ENCODE data around the gene ULK4.

The ULK4 gene

DNA sequence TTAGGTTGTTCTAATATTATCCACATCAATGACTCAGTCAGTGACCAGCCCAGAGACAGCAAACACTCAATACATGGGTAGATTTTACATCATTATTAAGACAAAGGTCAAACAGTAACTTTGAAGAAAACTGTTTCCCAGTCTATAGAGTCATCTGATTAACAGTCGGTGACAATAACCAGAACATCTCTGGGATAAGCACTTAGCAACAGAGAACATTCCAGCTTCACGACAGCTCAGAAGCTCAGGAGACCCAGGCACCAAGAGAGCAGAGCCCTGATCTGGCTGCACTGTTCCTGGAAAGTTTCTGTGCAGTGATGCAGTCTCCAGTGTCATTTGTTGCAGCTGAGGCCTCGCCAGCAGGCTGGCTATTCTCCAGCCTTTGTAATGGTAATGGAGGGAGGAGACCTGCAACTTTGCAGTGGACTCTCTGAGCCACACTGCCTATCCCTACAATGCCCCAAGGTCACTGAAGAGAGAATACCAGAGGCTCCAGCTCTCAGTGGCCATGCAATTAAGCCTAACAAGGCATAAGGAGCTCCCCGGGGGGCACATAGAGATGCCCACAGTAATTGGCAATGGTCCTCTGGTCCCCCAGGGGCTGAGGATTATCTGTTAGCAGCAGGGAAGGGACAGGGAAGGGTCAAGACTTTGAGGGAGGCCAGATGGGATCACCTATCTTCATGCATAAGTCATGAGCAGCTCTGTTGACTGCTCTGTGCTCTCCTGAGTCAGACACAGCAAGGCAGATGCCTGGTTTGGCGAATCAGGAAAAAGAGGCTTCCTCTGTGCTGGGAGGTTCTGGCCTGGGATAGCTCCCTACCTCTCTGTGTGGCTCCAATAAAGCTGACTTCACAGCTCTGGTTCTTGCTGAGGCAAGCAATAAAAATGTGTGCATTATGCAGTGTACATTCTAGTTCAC lies 599.0 kb downstream of the ULK4 start:
- Histone ChIP-seq H3K4me1 (ENCODE audit: control insufficient read depth, low read depth, low read length) (peaks cover 10% of the 10 kb centered on the region), H3K27ac (ENCODE audit: low read depth, low read length) (no peak overlapping the region), H3K4me2 (ENCODE audit: low read length) (no peak overlapping the region), H2BK120ac (ENCODE audit: low read depth, low read length) (no peak overlapping the region), H4K5ac (ENCODE audit: low read length) (no peak overlapping the region), H3K23ac (ENCODE audit: low read length) (no peak overlapping the region), H3K79me2 (ENCODE audit: control insufficient read depth, insufficient read depth, low read length) (no peaks in the 10 kb centered on the region), H3K27me3 (ENCODE audit: insufficient read depth, low read length, poor library complexity) (no peaks in the 10 kb centered on the region), H3K4me3 (ENCODE audit: low read length) (no peak overlapping the region), H2BK5ac (ENCODE audit: low read length) (peak overlapping the region; percentile 60), H4K8ac (ENCODE audit: low read depth, low read length) (no peak overlapping the region), H3K36me3 (ENCODE audit: control insufficient read depth, insufficient read depth, low read length) (no peaks in the 10 kb centered on the region), H3K56ac (ENCODE audit: low read length) (no peak overlapping the region), H3K9ac (ENCODE audit: low read length) (no peak overlapping the region), H2BK15ac (replicated peaks; ENCODE audit: low read depth) (no peak overlapping the region), H3K18ac (ENCODE audit: low read length) (no peak overlapping the region), H3K79me1 (ENCODE audit: low read length) (no peaks in the 10 kb centered on the region), H3K4ac (ENCODE audit: low read depth, low read length) (no peak overlapping the region), H2AK5ac (ENCODE audit: low read length) (peak overlapping the region; percentile 87)
- DNase-seq: peak; percentile 94
- WGBS (ENCODE audit: extremely low coverage, insufficient coverage, low lambda C conversion rate): no CpG with 5 or more reads among the region's 5 CpGs

GRCh38 chr3:41357271-41357670 lies 604.6 kb downstream of the ULK4 start:
- no CpG with 5 or more reads among the region's 9 CpGs for WGBS (ENCODE audit: extremely low coverage, insufficient coverage, low lambda C conversion rate)
- H3K27me3 ChIP-seq (ENCODE audit: insufficient read depth, low read length, poor library complexity): no peaks in the 10 kb centered on the region
- no peak overlapping the region for H2BK5ac ChIP-seq (ENCODE audit: low read length)
- no peak overlapping the region for H3K23ac ChIP-seq (ENCODE audit: low read length)
- H3K18ac ChIP-seq (ENCODE audit: low read length): no peak overlapping the region
- no peak overlapping the region for H2AK5ac ChIP-seq (ENCODE audit: low read length)
- H2BK15ac ChIP-seq (replicated peaks; ENCODE audit: low read depth): no peak overlapping the region
- no peaks in the 10 kb centered on the region for H3K79me1 ChIP-seq (ENCODE audit: low read length)
- H2BK120ac ChIP-seq (ENCODE audit: low read depth, low read length): no peak overlapping the region
- no peak overlapping the region for H3K56ac ChIP-seq (ENCODE audit: low read length)
- H3K4me1 ChIP-seq (ENCODE audit: control insufficient read depth, low read depth, low read length): no peaks in the 10 kb centered on the region
- no peak overlapping the region for H3K27ac ChIP-seq (ENCODE audit: low read depth, low read length)
- no peak overlapping the region for H3K4ac ChIP-seq (ENCODE audit: low read depth, low read length)
- no peak overlapping the region for H3K4me2 ChIP-seq (ENCODE audit: low read length)
- H4K5ac ChIP-seq (ENCODE audit: low read length): no peak overlapping the region
- H3K9ac ChIP-seq (ENCODE audit: low read length): no peak overlapping the region
- no peak for DNase-seq
- H3K36me3 ChIP-seq (ENCODE audit: control insufficient read depth, insufficient read depth, low read length): no peaks in the 10 kb centered on the region
- H3K79me2 ChIP-seq (ENCODE audit: control insufficient read depth, insufficient read depth, low read length): no peaks in the 10 kb centered on the region
- H4K8ac ChIP-seq (ENCODE audit: low read depth, low read length): no peak overlapping the region
- no peak overlapping the region for H3K4me3 ChIP-seq (ENCODE audit: low read length)

GRCh38 chr3:41356775-41357174 lies 605.1 kb downstream of the ULK4 start:
- H2BK15ac ChIP-seq (replicated peaks; ENCODE audit: low read depth): no peak overlapping the region
- no peaks in the 10 kb centered on the region for H3K36me3 ChIP-seq (ENCODE audit: control insufficient read depth, insufficient read depth, low read length)
- no peak overlapping the region for H3K56ac ChIP-seq (ENCODE audit: low read length)
- H3K4me3 ChIP-seq (ENCODE audit: low read length): no peak overlapping the region
- no peak overlapping the region for H3K23ac ChIP-seq (ENCODE audit: low read length)
- no peak overlapping the region for H3K4ac ChIP-seq (ENCODE audit: low read depth, low read length)
- no peak overlapping the region for H2BK5ac ChIP-seq (ENCODE audit: low read length)
- H4K8ac ChIP-seq (ENCODE audit: low read depth, low read length): no peak overlapping the region
- no peaks in the 10 kb centered on the region for H3K79me1 ChIP-seq (ENCODE audit: low read length)
- no peak overlapping the region for H3K9ac ChIP-seq (ENCODE audit: low read length)
- H2BK120ac ChIP-seq (ENCODE audit: low read depth, low read length): no peak overlapping the region
- no peak for DNase-seq
- no peaks in the 10 kb centered on the region for H3K27me3 ChIP-seq (ENCODE audit: insufficient read depth, low read length, poor library complexity)
- WGBS (ENCODE audit: extremely low coverage, insufficient coverage, low lambda C conversion rate): no CpG with 5 or more reads among the region's 2 CpGs
- no peak overlapping the region for H4K5ac ChIP-seq (ENCODE audit: low read length)
- H3K4me2 ChIP-seq (ENCODE audit: low read length): no peak overlapping the region
- H2AK5ac ChIP-seq (ENCODE audit: low read length): no peak overlapping the region
- no peak overlapping the region for H3K18ac ChIP-seq (ENCODE audit: low read length)
- no peak overlapping the region for H3K27ac ChIP-seq (ENCODE audit: low read depth, low read length)
- H3K4me1 ChIP-seq (ENCODE audit: control insufficient read depth, low read depth, low read length): no peaks in the 10 kb centered on the region
- H3K79me2 ChIP-seq (ENCODE audit: control insufficient read depth, insufficient read depth, low read length): no peaks in the 10 kb centered on the region

GRCh38 chr3:41352510-41352909 lies 609.4 kb downstream of the ULK4 start:
- Histone ChIP-seq H4K8ac (ENCODE audit: low read depth, low read length) (no peak overlapping the region), H3K27ac (ENCODE audit: low read depth, low read length) (no peak overlapping the region), H3K79me1 (ENCODE audit: low read length) (no peaks in the 10 kb centered on the region), H3K4me2 (ENCODE audit: low read length) (no peak overlapping the region), H3K4me3 (ENCODE audit: low read length) (no peak overlapping the region), H3K56ac (ENCODE audit: low read length) (no peak overlapping the region), H3K9ac (ENCODE audit: low read length) (no peak overlapping the region), H3K79me2 (ENCODE audit: control insufficient read depth, insufficient read depth, low read length) (no peaks in the 10 kb centered on the region), H3K18ac (ENCODE audit: low read length) (no peak overlapping the region), H3K23ac (ENCODE audit: low read length) (no peak overlapping the region), H2BK5ac (ENCODE audit: low read length) (no peak overlapping the region), H2BK120ac (ENCODE audit: low read depth, low read length) (no peak overlapping the region), H3K27me3 (ENCODE audit: insufficient read depth, low read length, poor library complexity) (no peaks in the 10 kb centered on the region), H3K4me1 (ENCODE audit: control insufficient read depth, low read depth, low read length) (no peaks in the 10 kb centered on the region), H3K36me3 (ENCODE audit: control insufficient read depth, insufficient read depth, low read length) (no peaks in the 10 kb centered on the region), H2AK5ac (ENCODE audit: low read length) (no peak overlapping the region), H3K4ac (ENCODE audit: low read depth, low read length) (no peak overlapping the region), H2BK15ac (replicated peaks; ENCODE audit: low read depth) (no peak overlapping the region), H4K5ac (ENCODE audit: low read length) (no peak overlapping the region)
- WGBS (ENCODE audit: extremely low coverage, insufficient coverage, low lambda C conversion rate): no CpG with 5 or more reads among the region's 3 CpGs
- DNase-seq: no peak

DNA sequence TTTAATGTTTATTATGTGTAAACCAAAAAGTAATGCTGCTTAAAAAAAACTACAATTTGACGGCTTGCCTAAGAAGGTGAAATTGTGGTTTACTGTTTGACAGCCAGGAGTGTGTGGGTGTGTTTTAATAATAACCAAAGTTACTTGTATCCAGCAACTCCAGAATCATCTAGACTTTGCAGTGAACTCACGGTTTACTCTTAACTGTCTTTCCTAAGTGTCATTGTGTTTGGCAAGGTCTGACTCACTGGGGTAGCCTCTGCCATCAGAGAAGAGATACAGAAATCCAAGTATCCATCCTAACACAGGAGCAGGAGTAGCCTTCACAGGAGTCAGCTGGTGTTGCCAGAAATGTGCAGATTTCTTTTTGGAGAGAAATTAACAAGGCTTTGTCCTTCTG lies 611.5 kb downstream of the ULK4 start:
- Histone ChIP-seq H3K56ac (ENCODE audit: low read length) (no peak overlapping the region), H3K4ac (ENCODE audit: low read depth, low read length) (no peak overlapping the region), H2BK5ac (ENCODE audit: low read length) (no peak overlapping the region), H3K27me3 (ENCODE audit: insufficient read depth, low read length, poor library complexity) (no peaks in the 10 kb centered on the region), H4K5ac (ENCODE audit: low read length) (no peak overlapping the region), H3K4me3 (ENCODE audit: low read length) (no peak overlapping the region), H3K79me1 (ENCODE audit: low read length) (no peaks in the 10 kb centered on the region), H2BK120ac (ENCODE audit: low read depth, low read length) (no peak overlapping the region), H3K4me2 (ENCODE audit: low read length) (no peak overlapping the region), H3K36me3 (ENCODE audit: control insufficient read depth, insufficient read depth, low read length) (no peaks in the 10 kb centered on the region), H3K18ac (ENCODE audit: low read length) (no peak overlapping the region), H4K8ac (ENCODE audit: low read depth, low read length) (no peak overlapping the region), H3K27ac (ENCODE audit: low read depth, low read length) (no peak overlapping the region), H2BK15ac (replicated peaks; ENCODE audit: low read depth) (no peak overlapping the region), H3K9ac (ENCODE audit: low read length) (no peak overlapping the region), H3K4me1 (ENCODE audit: control insufficient read depth, low read depth, low read length) (no peaks in the 10 kb centered on the region), H3K23ac (ENCODE audit: low read length) (no peak overlapping the region), H2AK5ac (ENCODE audit: low read length) (no peak overlapping the region), H3K79me2 (ENCODE audit: control insufficient read depth, insufficient read depth, low read length) (no peaks in the 10 kb centered on the region)
- no CpG with 5 or more reads among the region's 2 CpGs for WGBS (ENCODE audit: extremely low coverage, insufficient coverage, low lambda C conversion rate)
- DNase-seq: no peak

DNA sequence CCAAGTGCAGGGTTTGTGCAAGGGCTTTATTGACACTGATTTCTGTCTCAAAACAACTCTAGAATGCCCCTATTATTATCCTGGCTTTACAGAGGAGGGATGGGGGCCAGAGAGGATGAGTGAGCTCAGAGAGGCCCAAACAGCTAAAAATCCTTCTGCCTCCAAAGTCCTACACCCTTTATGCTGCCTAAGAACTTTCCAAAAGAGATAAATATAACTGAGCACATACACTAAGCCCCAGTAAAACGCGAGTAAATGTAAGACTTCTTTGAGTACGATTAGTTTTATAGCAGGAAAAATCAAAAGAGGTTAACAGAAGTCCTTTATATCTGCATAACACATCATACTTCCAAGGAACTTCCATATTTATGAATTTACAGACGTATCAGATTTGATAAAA lies 613.5 kb downstream of the ULK4 start:
- Histone ChIP-seq H3K79me2 (ENCODE audit: control insufficient read depth, insufficient read depth, low read length) (no peaks in the 10 kb centered on the region), H4K8ac (ENCODE audit: low read depth, low read length) (no peak overlapping the region), H2BK5ac (ENCODE audit: low read length) (no peak overlapping the region), H3K9ac (ENCODE audit: low read length) (no peak overlapping the region), H3K18ac (ENCODE audit: low read length) (no peak overlapping the region), H3K4me1 (ENCODE audit: control insufficient read depth, low read depth, low read length) (no peaks in the 10 kb centered on the region), H2BK120ac (ENCODE audit: low read depth, low read length) (no peak overlapping the region), H3K27ac (ENCODE audit: low read depth, low read length) (no peak overlapping the region), H2AK5ac (ENCODE audit: low read length) (no peak overlapping the region), H3K4me2 (ENCODE audit: low read length) (no peak overlapping the region), H3K56ac (ENCODE audit: low read length) (no peak overlapping the region), H3K23ac (ENCODE audit: low read length) (no peak overlapping the region), H3K27me3 (ENCODE audit: insufficient read depth, low read length, poor library complexity) (no peaks in the 10 kb centered on the region), H3K4me3 (ENCODE audit: low read length) (no peak overlapping the region), H4K5ac (ENCODE audit: low read length) (no peak overlapping the region), H2BK15ac (replicated peaks; ENCODE audit: low read depth) (no peak overlapping the region), H3K4ac (ENCODE audit: low read depth, low read length) (no peak overlapping the region), H3K36me3 (ENCODE audit: control insufficient read depth, insufficient read depth, low read length) (no peaks in the 10 kb centered on the region), H3K79me1 (ENCODE audit: low read length) (no peaks in the 10 kb centered on the region)
- no CpG with 5 or more reads among the region's 4 CpGs for WGBS (ENCODE audit: extremely low coverage, insufficient coverage, low lambda C conversion rate)
- no peak for DNase-seq

Measured in mesendoderm (in vitro differentiated cells).